Neuronal stem cell (in vitro differentiated cells): ENCODE measurements around the gene ANO7.

ENCODE experiments used
- DNase-seq: peaks from one replicate; pipeline ENCODE4 v3.0.0-alpha.2; 2013; ENCODE audit warnings: low spot score
- H2AFZ ChIP-seq: one replicate; pipeline ENCODE4 v1.6.1; 2013; ENCODE audit warnings: mild to moderate bottlenecking, low read length, inconsistent platforms
- H2AK5ac ChIP-seq: 2 replicates; pipeline ENCODE4 v1.6.1; 2013; ENCODE audit warnings: low read depth, mild to moderate bottlenecking, inconsistent platforms, low read length, moderate library complexity, mixed read lengths
- H2BK120ac ChIP-seq: 2 replicates; pipeline ENCODE4 v1.6.1; 2013; ENCODE audit warnings: low read depth, mild to moderate bottlenecking, inconsistent platforms, low read length, moderate library complexity, mixed read lengths
- H2BK12ac ChIP-seq: one replicate; pipeline ENCODE4 v1.6.1; 2013; ENCODE audit warnings: low read length, inconsistent platforms
- H2BK15ac ChIP-seq: 2 replicates; pipeline ENCODE4 v1.6.1; 2013; ENCODE audit warnings: mild to moderate bottlenecking, low read length, inconsistent platforms, mixed read lengths
- H2BK5ac ChIP-seq: one replicate; pipeline ENCODE4 v1.6.1; 2013; ENCODE audit warnings: inconsistent platforms, mild to moderate bottlenecking, low read length, moderate library complexity
- H3K14ac ChIP-seq: one replicate; pipeline ENCODE4 v1.6.1; 2013; ENCODE audit warnings: low read length, inconsistent platforms
- H3K18ac ChIP-seq: 2 replicates; pipeline ENCODE4 v1.6.1; 2013; ENCODE audit warnings: low read length, inconsistent platforms
- H3K23ac ChIP-seq: 2 replicates; pipeline ENCODE4 v1.6.1; 2013; ENCODE audit warnings: low read depth, mild to moderate bottlenecking, mixed read lengths, low read length, inconsistent platforms; ENCODE audit not compliant: poor library complexity
- H3K27ac ChIP-seq: replicated peaks from 3 replicates; pipeline ENCODE4 v1.5.1; 2013; ENCODE audit warnings: low read length, inconsistent platforms
- H3K27me3 ChIP-seq, 3 experiments: 2 replicates each; pipeline ENCODE4 v1.6.1; 2013; ENCODE audit warnings: low read length in 3 of 3, mild to moderate bottlenecking in 2 of 3, inconsistent platforms in 1 of 3, low read depth in 1 of 3, mixed read lengths in 1 of 3, moderate library complexity in 1 of 3; ENCODE audit not compliant: control insufficient read depth in 3 of 3, insufficient read depth in 3 of 3
- H3K36me3 ChIP-seq, 2 donors: replicated peaks in 1 of 2; 2 replicates each; pipeline ENCODE4 v1.6.1; 2013; ENCODE audit warnings: low read length in 2 of 2; ENCODE audit not compliant: control insufficient read depth in 2 of 2, insufficient read depth in 2 of 2
- H3K4ac ChIP-seq: 2 replicates; pipeline ENCODE4 v1.6.1; 2013; ENCODE audit warnings: inconsistent platforms, mild to moderate bottlenecking, low read length, moderate library complexity
- H3K4me1 ChIP-seq, 2 donors: 1 replicate in 1 of 2; 2 replicates in 1 of 2; pipeline ENCODE4 v1.6.1; 2013; ENCODE audit warnings: low read length in 2 of 2, low read depth in 1 of 2; ENCODE audit not compliant: control insufficient read depth in 2 of 2, insufficient read depth in 1 of 2
- H3K4me2 ChIP-seq: one replicate; pipeline ENCODE4 v1.6.1; 2013; ENCODE audit warnings: mild to moderate bottlenecking, low read length, inconsistent platforms; ENCODE audit not compliant: insufficient read depth, poor library complexity, severe bottlenecking
- H3K4me3 ChIP-seq, 2 donors: 2 replicates each; pipeline ENCODE4 v1.5.1; 2013; ENCODE audit warnings: low read length in 2 of 2, mild to moderate bottlenecking in 2 of 2, inconsistent platforms in 1 of 2, moderate library complexity in 1 of 2
- H3K79me1 ChIP-seq: one replicate; pipeline ENCODE4 v1.6.1; 2013; ENCODE audit warnings: low read depth, mild to moderate bottlenecking, inconsistent platforms, low read length, moderate library complexity
- H3K9ac ChIP-seq: one replicate; pipeline ENCODE4 v1.6.1; 2013; ENCODE audit warnings: mild to moderate bottlenecking, low read depth, low read length, inconsistent platforms; ENCODE audit not compliant: poor library complexity
- H3K9me3 ChIP-seq, 2 donors: replicated peaks in 1 of 2; 2 replicates each; pipeline versions ENCODE3 to v1.6.1; 2013; ENCODE audit warnings: low read length in 2 of 2, mild to moderate bottlenecking in 2 of 2, inconsistent platforms in 1 of 2, low read depth in 1 of 2, mixed read lengths in 1 of 2, moderate library complexity in 1 of 2; ENCODE audit not compliant: control insufficient read depth in 2 of 2, insufficient read depth in 1 of 2
- H4K8ac ChIP-seq: one replicate; pipeline ENCODE4 v1.6.1; 2013; ENCODE audit warnings: low read depth, mild to moderate bottlenecking, inconsistent platforms, low read length, moderate library complexity
- H4K91ac ChIP-seq: one replicate; pipeline ENCODE4 v1.6.1; 2013; ENCODE audit warnings: low read length, low read depth, mild to moderate bottlenecking, inconsistent platforms; ENCODE audit not compliant: poor library complexity
- WGBS, 2 donors: extraction: QIAGEN DNeasy Blood & Tissue Kit; methylation state at CpG; one replicate each; pipeline ENCODE4 v1.1.7; 2013; ENCODE audit warnings: missing lambda C conversion rate in 2 of 2, mixed read lengths in 1 of 2; ENCODE audit not compliant: insufficient read length in 2 of 2, insufficient replicate concordance in 1 of 2; ENCODE audit errors: extremely low coverage in 2 of 2; 5-methylcytosine and 5-hydroxymethylcytosine counted together

ANO7 gene

DNA sequence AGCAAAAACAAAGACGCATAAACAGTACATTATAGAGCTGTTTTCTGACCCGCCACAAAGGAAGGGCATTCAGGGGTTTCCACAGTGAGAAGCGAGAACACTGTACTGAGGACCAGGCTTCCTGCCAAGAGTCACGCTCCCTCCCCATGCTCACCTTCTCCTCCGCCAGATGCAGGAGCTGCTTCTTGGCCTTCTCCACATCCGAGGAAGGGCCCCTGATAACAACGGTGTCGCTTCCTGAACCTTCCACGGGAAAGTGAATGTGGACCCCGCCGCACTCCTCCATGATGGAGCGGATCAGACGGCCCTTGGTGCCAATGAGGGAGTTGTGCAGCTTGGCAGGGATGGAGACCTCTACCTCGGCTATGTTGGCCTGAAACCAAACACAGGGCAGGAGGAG lies 53.8 kb downstream of the ANO7 start:
- H2AK5ac ChIP-seq, result no peak overlapping the region
- peaks cover 0 to 3% of the 10 kb centered on the region in 2 donors for H3K9me3 ChIP-seq
- H3K23ac ChIP-seq, result peak overlapping the region; percentile 90
- no CpG with 5 or more reads among the region's 14 CpGs for WGBS, 2 donors
- H2AFZ ChIP-seq, result no peak overlapping the region
- H2BK5ac ChIP-seq, result no peak overlapping the region
- H3K27ac ChIP-seq, result no peak overlapping the region
- H3K27me3 ChIP-seq, result no peaks in the 10 kb centered on the region
- H3K4me3 ChIP-seq, result peak overlapping the region in 1 of 2 donors; percentile 6
- H3K14ac ChIP-seq, result no peak overlapping the region
- H3K4me1 ChIP-seq, result no peaks in the 10 kb centered on the region
- peaks cover 2% of the 10 kb centered on the region for H3K79me1 ChIP-seq
- H2BK12ac ChIP-seq, result no peak overlapping the region
- no peak overlapping the region for H2BK15ac ChIP-seq
- peak overlapping the region; percentile 31 for H3K9ac ChIP-seq
- H3K4me2 ChIP-seq, result no peak overlapping the region
- no peak for DNase-seq
- H3K36me3 ChIP-seq, result peaks cover 63 to 98% of the 10 kb centered on the region in 2 donors
- H4K8ac ChIP-seq, result no peak overlapping the region
- no peak overlapping the region for H3K4ac ChIP-seq
- H3K18ac ChIP-seq, result no peak overlapping the region
- H2BK120ac ChIP-seq, result no peak overlapping the region
- no peak overlapping the region for H4K91ac ChIP-seq

DNA sequence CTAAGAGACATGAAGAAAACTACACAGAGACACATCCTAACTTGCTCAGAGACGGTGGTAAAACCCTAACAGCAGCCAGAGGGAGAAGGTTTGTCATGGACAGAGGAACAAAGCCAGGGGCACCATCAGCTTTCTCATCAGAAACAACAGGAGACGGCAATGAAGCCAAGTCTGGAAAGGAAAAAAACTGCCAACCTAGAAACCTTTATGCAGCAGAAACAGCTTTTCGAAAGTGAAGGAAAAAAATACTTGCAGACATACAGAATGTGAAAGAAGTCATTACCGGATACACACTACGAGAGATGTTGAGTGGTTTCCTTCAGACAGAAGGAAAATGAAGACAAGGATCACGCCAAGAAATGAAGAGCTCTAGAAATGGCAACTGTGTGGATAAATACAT lies 55.9 kb downstream of the ANO7 start:
- H2AFZ ChIP-seq, result no peak overlapping the region
- no peak overlapping the region for H2BK12ac ChIP-seq
- H3K4me3 ChIP-seq, result no peak overlapping the region
- no peak overlapping the region for H2BK120ac ChIP-seq
- no peak overlapping the region for H3K9ac ChIP-seq
- H3K14ac ChIP-seq, result no peak overlapping the region
- H3K4ac ChIP-seq, result no peak overlapping the region
- H3K23ac ChIP-seq, result no peak overlapping the region
- no peak overlapping the region for H4K91ac ChIP-seq
- H3K36me3 ChIP-seq, result peaks cover 67 to 98% of the 10 kb centered on the region in 2 donors
- H3K27ac ChIP-seq, result no peak overlapping the region
- peaks cover 0 to 3% of the 10 kb centered on the region in 2 donors for H3K9me3 ChIP-seq
- H3K79me1 ChIP-seq, result peaks cover 2% of the 10 kb centered on the region
- WGBS, 2 donors, result no CpG with 5 or more reads among the region's 6 CpGs
- no peak overlapping the region for H2BK5ac ChIP-seq
- no peaks in the 10 kb centered on the region for H3K27me3 ChIP-seq
- H2BK15ac ChIP-seq, result no peak overlapping the region
- no peak overlapping the region for H2AK5ac ChIP-seq
- H3K4me2 ChIP-seq, result no peak overlapping the region
- H3K18ac ChIP-seq, result no peak overlapping the region
- DNase-seq, result no peak
- no peaks in the 10 kb centered on the region for H3K4me1 ChIP-seq
- no peak overlapping the region for H4K8ac ChIP-seq

DNA sequence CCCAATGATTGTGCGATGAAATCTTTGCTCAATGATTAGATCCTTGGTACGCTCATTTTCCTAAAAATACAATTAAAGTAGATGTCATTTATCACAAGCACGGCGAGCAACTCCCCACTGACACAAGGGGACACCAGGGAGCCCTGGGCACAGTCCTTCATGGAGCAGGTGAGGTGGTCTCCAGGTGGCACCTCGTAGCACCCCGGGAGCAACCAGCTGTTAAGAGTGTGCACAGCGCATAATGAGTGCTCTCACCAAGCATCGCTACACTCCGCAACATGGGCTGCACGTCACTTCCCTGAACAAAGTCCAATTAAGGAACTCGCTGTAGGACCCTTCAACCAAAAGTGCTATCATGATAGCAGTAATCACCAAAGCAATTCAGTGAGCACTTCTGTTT lies 59.8 kb downstream of the ANO7 start:
- H3K9me3 ChIP-seq, result no peaks in the 10 kb centered on the region
- no peak overlapping the region for H3K4me3 ChIP-seq
- H3K79me1 ChIP-seq, result no peaks in the 10 kb centered on the region
- no peak overlapping the region for H2BK120ac ChIP-seq
- H3K36me3 ChIP-seq, result peaks cover 68 to 99% of the 10 kb centered on the region in 2 donors
- H3K27me3 ChIP-seq, result no peaks in the 10 kb centered on the region
- H3K4me2 ChIP-seq, result no peak overlapping the region
- WGBS, 2 donors, result no CpG with 5 or more reads among the region's 11 CpGs
- H4K91ac ChIP-seq, result no peak overlapping the region
- H3K14ac ChIP-seq, result no peak overlapping the region
- no peak overlapping the region for H2AK5ac ChIP-seq
- H4K8ac ChIP-seq, result no peak overlapping the region
- no peak overlapping the region for H3K18ac ChIP-seq
- H3K23ac ChIP-seq, result no peak overlapping the region
- no peak for DNase-seq
- no peak overlapping the region for H2BK12ac ChIP-seq
- no peak overlapping the region for H3K27ac ChIP-seq
- H3K4me1 ChIP-seq, result no peaks in the 10 kb centered on the region
- H3K4ac ChIP-seq, result no peak overlapping the region
- no peak overlapping the region for H2BK15ac ChIP-seq
- no peak overlapping the region for H2BK5ac ChIP-seq
- H3K9ac ChIP-seq, result no peak overlapping the region
- no peak overlapping the region for H2AFZ ChIP-seq

DNA sequence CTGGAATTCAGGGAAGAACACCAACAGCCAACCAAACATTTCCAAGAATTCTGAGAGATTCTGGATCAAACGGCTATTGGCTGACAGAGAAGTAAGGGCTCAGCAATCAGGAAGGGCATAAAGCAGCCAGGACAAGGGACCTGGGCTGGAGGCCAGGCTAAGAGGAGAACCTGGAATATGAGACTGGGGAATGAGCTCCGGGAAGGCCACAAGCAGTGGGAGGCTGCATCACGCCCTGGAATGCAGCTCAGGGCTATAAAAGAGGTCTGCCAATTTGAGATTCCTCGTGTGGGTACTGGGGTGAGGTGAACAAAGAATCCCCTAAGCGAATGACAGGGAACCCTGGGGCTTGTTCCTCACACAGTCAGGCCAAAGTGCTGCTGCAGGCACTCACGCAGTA lies 60.4 kb downstream of the ANO7 start:
- no peak overlapping the region for H3K4me2 ChIP-seq
- H3K9me3 ChIP-seq, result no peaks in the 10 kb centered on the region
- H3K36me3 ChIP-seq, result peaks cover 70 to 99% of the 10 kb centered on the region in 2 donors
- no peak overlapping the region for H2BK15ac ChIP-seq
- no peak overlapping the region for H2AK5ac ChIP-seq
- no peaks in the 10 kb centered on the region for H3K4me1 ChIP-seq
- H3K18ac ChIP-seq, result no peak overlapping the region
- no peak overlapping the region for H4K91ac ChIP-seq
- H3K14ac ChIP-seq, result no peak overlapping the region
- H4K8ac ChIP-seq, result no peak overlapping the region
- H3K79me1 ChIP-seq, result no peaks in the 10 kb centered on the region
- H2BK120ac ChIP-seq, result no peak overlapping the region
- H3K27ac ChIP-seq, result no peak overlapping the region
- no CpG with 5 or more reads among the region's 6 CpGs for WGBS, 2 donors
- no peak overlapping the region for H2AFZ ChIP-seq
- no peak overlapping the region for H3K4me3 ChIP-seq
- no peak overlapping the region for H3K9ac ChIP-seq
- H3K23ac ChIP-seq, result no peak overlapping the region
- H2BK12ac ChIP-seq, result no peak overlapping the region
- H3K27me3 ChIP-seq, result no peaks in the 10 kb centered on the region
- peak overlapping the region; percentile 28 for H2BK5ac ChIP-seq
- no peak overlapping the region for H3K4ac ChIP-seq
- DNase-seq, result no peak
